IMR-90 (cell line): Measurements from ENCODE around the gene GJB3. TPM values are rescaled to one million over a fixed set of nuclear protein-coding genes. Genes with fewer than 3 reads are reported as not detected.

ENCODE experiments used
- polyA plus RNA-seq, 3 experiments: library from polyadenylated mRNA; depleted of rRNA; stranded (reverse); fragments of >200 nt; gene quantifications; 2 replicates each; pipeline ENCODE4 v1.2.3, GENCODE V29; 2012; ENCODE audit warnings: low replicate concordance in 1 of 3
- total RNA-seq: library from RNA; depleted of rRNA; stranded (reverse); fragments of >200 nt; gene quantifications from 2 replicates; pipeline ENCODE4 v1.2.3, GENCODE V29; 2012; rRNA removed

The GJB3 gene
- total and polyA plus RNA-seq, 2 of the 4 experiments (the other 2 are of a cell fraction), result not detected

Other genes with a start within 250 kb of the GJB3 start
- not detected in 2 replicates for gene GJB5, start 26.2 kb upstream of the GJB3 start, total RNA-seq
- gene GJB5, start 26.2 kb upstream of the GJB3 start, polyA plus RNA-seq (2012; rRNA removed), result 0.10 and 0.14 TPM in 2 replicates
- not detected in 2 replicates for gene GJB4, start 21.5 kb upstream of the GJB3 start, total RNA-seq
- gene GJB4, start 21.5 kb upstream of the GJB3 start, polyA plus RNA-seq (2012; rRNA removed), result not detected in 2 replicates
- gene GJA4, start 11.8 kb downstream of the GJB3 start, total RNA-seq, result not detected in 2 replicates
- gene GJA4, start 11.8 kb downstream of the GJB3 start, polyA plus RNA-seq (2012; rRNA removed), result not detected in 2 replicates
- gene SMIM12, start 78.5 kb downstream of the GJB3 start, total RNA-seq, result 31.9 and 36.4 TPM in 2 replicates
- gene SMIM12, start 78.5 kb downstream of the GJB3 start, polyA plus RNA-seq (2012; rRNA removed), result 39.8 and 44.4 TPM in 2 replicates
- not detected in 2 replicates for gene DLGAP3, start 148.4 kb downstream of the GJB3 start, total RNA-seq
- gene DLGAP3, start 148.4 kb downstream of the GJB3 start, polyA plus RNA-seq (2012; rRNA removed), result 0.02 and 0.10 TPM in 2 replicates
- 19.7 and 20.0 TPM in 2 replicates for gene TMEM35B, start 204.1 kb downstream of the GJB3 start, total RNA-seq
- 20.4 and 22.4 TPM in 2 replicates for gene TMEM35B, start 204.1 kb downstream of the GJB3 start, polyA plus RNA-seq (2012; rRNA removed)